ENCODE measurements around the gene ST6GALNAC2.

The ST6GALNAC2 gene

GRCh38 chr17:76601065-76601464 lies 15.4 kb upstream of the ST6GALNAC2 start:
- in situ Hi-C loops (cut with HindIII; ENCODE audit: low pct_ligation_motif_present, low sequenced_read_pairs) = no loop called here
- no peak for TF ChIP-seq CTCF (IDR thresholded peaks at IDR 0.05; ENCODE audit: low read depth, low read length, missing control alignments)
- Histone ChIP-seq H3K27ac (no peak overlapping the region), H3K36me3 (replicated peaks) (no peaks in the 10 kb centered on the region), H3K4me3 (ENCODE audit: low read depth, low read length) (no peak overlapping the region), H3K27me3 (replicated peaks) (no peaks in the 10 kb centered on the region)
- no peak for DNase-seq

GRCh38 chr17:76599694-76600460 lies 14.2 kb upstream of the ST6GALNAC2 start:
- no peak for DNase-seq
- H3K36me3 ChIP-seq (replicated peaks) = no peaks in the 10 kb centered on the region
- no peaks in the 10 kb centered on the region for H3K27me3 ChIP-seq (replicated peaks)
- TF ChIP-seq CTCF (IDR thresholded peaks at IDR 0.05; ENCODE audit: low read depth, low read length, missing control alignments) = no peak
- in situ Hi-C loops (cut with HindIII; ENCODE audit: low pct_ligation_motif_present, low sequenced_read_pairs) = no loop called here
- H3K4me3 ChIP-seq (ENCODE audit: low read depth, low read length) = no peak overlapping the region
- H3K27ac ChIP-seq = no peak overlapping the region

GRCh38 chr17:76598004-76598439 lies 12.4 kb upstream of the ST6GALNAC2 start:
- in situ Hi-C loops (cut with HindIII; ENCODE audit: low pct_ligation_motif_present, low sequenced_read_pairs) = no loop called here
- Histone ChIP-seq H3K27ac (no peak overlapping the region), H3K27me3 (replicated peaks) (no peaks in the 10 kb centered on the region), H3K36me3 (replicated peaks) (no peaks in the 10 kb centered on the region), H3K4me3 (ENCODE audit: low read depth, low read length) (no peak overlapping the region)
- no peak for DNase-seq
- no peak for TF ChIP-seq CTCF (IDR thresholded peaks at IDR 0.05; ENCODE audit: low read depth, low read length, missing control alignments)

GRCh38 chr17:76597156-76598003 lies 11.7 kb upstream of the ST6GALNAC2 start:
- Histone ChIP-seq H3K4me3 (ENCODE audit: low read depth, low read length) (no peak overlapping the region), H3K27ac (no peak overlapping the region), H3K36me3 (replicated peaks) (no peaks in the 10 kb centered on the region), H3K27me3 (replicated peaks) (no peaks in the 10 kb centered on the region)
- no peak for TF ChIP-seq CTCF (IDR thresholded peaks at IDR 0.05; ENCODE audit: low read depth, low read length, missing control alignments)
- in situ Hi-C loops (cut with HindIII; ENCODE audit: low pct_ligation_motif_present, low sequenced_read_pairs) = no loop called here
- DNase-seq = no peak

GRCh38 chr17:76594690-76595089 lies 9.0 kb upstream of the ST6GALNAC2 start:
- TF ChIP-seq CTCF (IDR thresholded peaks at IDR 0.05; ENCODE audit: low read depth, low read length, missing control alignments) = no peak
- DNase-seq = no peak
- no peaks in the 10 kb centered on the region for H3K36me3 ChIP-seq (replicated peaks)
- no peak overlapping the region for H3K4me3 ChIP-seq (ENCODE audit: low read depth, low read length)
- in situ Hi-C loops (cut with HindIII; ENCODE audit: low pct_ligation_motif_present, low sequenced_read_pairs) = no loop called here
- H3K27me3 ChIP-seq (replicated peaks) = no peaks in the 10 kb centered on the region
- H3K27ac ChIP-seq = no peak overlapping the region

Measured in brain microvascular endothelial cell (primary cell).